Caco-2 (cell line): ENCODE results near the gene KCNH2. TPM values are rescaled to one million over a fixed set of nuclear protein-coding genes. Genes with fewer than 3 reads are reported as not detected.

Experiments used
- BruUV-seq: library from RNA; stranded (reverse); fragments of 400-500 nt; replicated peaks from 2 replicates; lab custom pipeline; 2021; lab: Mats Ljungman, UMichigan
- CTCF ChIA-PET: fragments of 300-600 bp; sonication (Branson Sonifier 250); formaldehyde crosslinking; loops from one replicate; lab custom pipeline; 2022; ENCODE audit warnings: antibody characterized with exemption; lab: Charles Lee
- POLR2A ChIA-PET: fragments of 300-600 bp; sonication (Branson Sonifier 250); formaldehyde crosslinking; loops from one replicate; lab custom pipeline; 2022; ENCODE audit warnings: antibody characterized with exemption; lab: Charles Lee
- DNase-seq, 2 experiments: peaks; one replicate each; pipeline versions ENCODE4 v3.0.0 to v3.0.0-alpha.2; 2020 to 2022
- H3K27me3 ChIP-seq: replicated peaks from 2 replicates; pipeline ENCODE4 v1.6.0; 2011; ENCODE audit warnings: low read length; ENCODE audit not compliant: control insufficient read depth, insufficient read depth
- H3K36me3 ChIP-seq: 2 replicates; pipeline ENCODE4 v1.5.1; 2011; ENCODE audit warnings: low read length; ENCODE audit not compliant: control insufficient read depth, insufficient read depth
- H3K4me1 ChIP-seq: fragments of 250-450 bp; sonication (Bioruptor Pico); 2 replicates; pipeline ENCODE4 v1.5.1; 2020; ENCODE audit warnings: mild to moderate bottlenecking
- H3K4me3 ChIP-seq: 2 replicates; pipeline ENCODE4 v1.5.1; 2011; ENCODE audit warnings: low read depth, mild to moderate bottlenecking, control low read depth, low read length
- H3K9me3 ChIP-seq: fragments of 250-450 bp; sonication (Bioruptor Pico); 2 replicates; pipeline ENCODE4 v1.5.1; 2020; ENCODE audit warnings: mild to moderate bottlenecking, moderate library complexity
- H3K27ac Mint-ChIP-seq: one replicate; pipeline ENCODE4 v1.8.0; 2022; ENCODE audit warnings: mixed read lengths; ENCODE audit not compliant: unreplicated experiment
- H3K27me3 Mint-ChIP-seq: one replicate; pipeline ENCODE4 v1.8.0; 2022; ENCODE audit warnings: mixed read lengths; ENCODE audit not compliant: insufficient read depth, unreplicated experiment
- H3K36me3 Mint-ChIP-seq: one replicate; pipeline ENCODE4 v1.8.0; 2022; ENCODE audit warnings: mild to moderate bottlenecking, mixed read lengths; ENCODE audit not compliant: insufficient read depth, unreplicated experiment
- H3K4me1 Mint-ChIP-seq: one replicate; pipeline ENCODE4 v1.8.0; 2022; ENCODE audit warnings: low read depth, mixed read lengths; ENCODE audit not compliant: unreplicated experiment
- H3K4me3 Mint-ChIP-seq: one replicate; pipeline ENCODE4 v1.8.0; 2022; ENCODE audit warnings: mild to moderate bottlenecking, moderate library complexity, mixed read lengths; ENCODE audit not compliant: unreplicated experiment
- H3K9me3 Mint-ChIP-seq: one replicate; pipeline ENCODE4 v1.8.0; 2022; ENCODE audit warnings: mixed read lengths; ENCODE audit not compliant: unreplicated experiment
- CTCF ChIP-seq, 2 experiments: fragments of 200-600 bp in 1 of 2; IDR thresholded peaks; 1 replicate in 1 of 2; 2 replicates in 1 of 2; pipeline versions ENCODE4 v1.5.1 to v1.8.0; 2011 to 2022; ENCODE audit warnings: antibody characterized with exemption in 1 of 2, control low read depth in 1 of 2, inconsistent platforms in 1 of 2, low read depth in 1 of 2, low read length in 1 of 2, mild to moderate bottlenecking in 1 of 2, moderate library complexity in 1 of 2; ENCODE audit not compliant: insufficient read depth in 1 of 2, severe bottlenecking in 1 of 2, unreplicated experiment in 1 of 2
- intact Hi-C: fragments of 100-400 bp; cut with micrococcal nuclease; formaldehyde crosslinking; loops from one replicate; pipeline ENCODE4 v1.10.0; 2022; ENCODE audit not compliant: unreplicated experiment
- total RNA-seq: library from RNA; stranded (reverse); gene quantifications from 2 replicates; pipeline ENCODE4 v1.2.3, GENCODE V29; 2022

The KCNH2 gene
- total RNA-seq, 1 experiment from 2014 or later, result 0.66 TPM

GRCh38 chr7:150923802-150924201, 54.3 kb downstream of the KCNH2 start:
- H3K27ac Mint-ChIP-seq, result no peak overlapping the region
- no peak for DNase-seq
- Histone ChIP-seq H3K27me3 (no peaks in the 10 kb centered on the region), H3K4me1 (no peaks in the 10 kb centered on the region), H3K36me3 (no peaks in the 10 kb centered on the region), H3K4me3 (no peak overlapping the region), H3K9me3 (no peaks in the 10 kb centered on the region)
- H3K36me3 Mint-ChIP-seq, result no peaks in the 10 kb centered on the region
- ChIA-PET POLR2A (no interaction called here), CTCF (interaction anchor here (0.6 to 1.4 kb wide), 2 partner anchors 11 to 293 kb away, joined by 3 read pairs; no protein-coding TSS in a partner anchor)
- TF ChIP-seq CTCF (IDR thresholded peaks at IDR 0.05; ENCODE audit: insufficient read depth in 1 of 2, low read depth in 1 of 2, low read length in 1 of 2, severe bottlenecking in 1 of 2, unreplicated experiment in 1 of 2), result no peak
- intact Hi-C loops, result no loop called here
- no TSS peak for BruUV-seq
- H3K4me3 Mint-ChIP-seq, result no peak overlapping the region
- peaks cover 29% of the 10 kb centered on the region for H3K27me3 Mint-ChIP-seq
- H3K4me1 Mint-ChIP-seq, result peaks cover 6% of the 10 kb centered on the region
- peaks cover 9% of the 10 kb centered on the region for H3K9me3 Mint-ChIP-seq

- BruUV-seq, result no TSS peak
- Mint-ChIP-seq H3K27me3 (peaks cover 27% of the 10 kb centered on the region), H3K36me3 (no peaks in the 10 kb centered on the region), H3K4me3 (no peak overlapping the region), H3K9me3 (peaks cover 9% of the 10 kb centered on the region), H3K27ac (no peak overlapping the region), H3K4me1 (peaks cover 6% of the 10 kb centered on the region)
- Histone ChIP-seq H3K27me3 (no peaks in the 10 kb centered on the region), H3K36me3 (no peaks in the 10 kb centered on the region), H3K4me3 (no peak overlapping the region), H3K9me3 (no peaks in the 10 kb centered on the region), H3K4me1 (no peaks in the 10 kb centered on the region)
- no peak for TF ChIP-seq CTCF (IDR thresholded peaks at IDR 0.05; ENCODE audit: insufficient read depth in 1 of 2, low read depth in 1 of 2, low read length in 1 of 2, severe bottlenecking in 1 of 2, unreplicated experiment in 1 of 2)
- CTCF ChIA-PET, result interaction anchor here (1.4 kb wide), 1 partner anchor 10 kb away, joined by 3 read pairs; no protein-coding TSS in a partner anchor
- POLR2A ChIA-PET, result no interaction called here
- intact Hi-C loops, result no loop called here
- DNase-seq, result no peak
These were observed 54.9 kb downstream of the KCNH2 start for GRCh38 chr7:150923196-150923595.

GRCh38 chr7:150919160-150919559, 59.0 kb downstream of the KCNH2 start:
- H3K4me3 ChIP-seq, result no peak overlapping the region
- H3K27me3 ChIP-seq, result no peaks in the 10 kb centered on the region; the same call in 1 of the 2 replicates
- H3K36me3 ChIP-seq, result no peaks in the 10 kb centered on the region
- Mint-ChIP-seq H3K36me3 (no peaks in the 10 kb centered on the region), H3K9me3 (no peaks in the 10 kb centered on the region), H3K27ac (no peak overlapping the region), H3K4me1 (no peaks in the 10 kb centered on the region), H3K27me3 (peaks cover 27% of the 10 kb centered on the region), H3K4me3 (no peak overlapping the region)
- H3K9me3 ChIP-seq, result no peaks in the 10 kb centered on the region
- ChIA-PET POLR2A (no interaction called here), CTCF (no interaction called here)
- no peak for TF ChIP-seq CTCF (IDR thresholded peaks at IDR 0.05; ENCODE audit: insufficient read depth in 1 of 2, low read depth in 1 of 2, low read length in 1 of 2, severe bottlenecking in 1 of 2, unreplicated experiment in 1 of 2)
- DNase-seq, result no peak
- intact Hi-C loops, result no loop called here
- BruUV-seq, result no TSS peak
- H3K4me1 ChIP-seq, result no peaks in the 10 kb centered on the region
